Aorta (tissue), 5 donors: ENCODE results near the gene ITPRID2. TPM values are rescaled to one million over a fixed set of nuclear protein-coding genes. Genes with fewer than 3 reads are reported as not detected.

ENCODE experiments used
- ATAC-seq: fragments of 200-7000 bp; cut with Tn5 transposase; one replicate; pipeline ENCODE4 v1.9.1; 2022; ENCODE audit warnings: moderate library complexity; ENCODE audit not compliant: low FRiP score
- DNase-seq, 2 donors: peaks; one replicate each; pipeline ENCODE4 v3.0.0-alpha.2; 2020
- H3K27ac ChIP-seq, 2 donors: one replicate each; pipeline ENCODE4 v1.5.1; 2013; ENCODE audit warnings: low read length in 2 of 2, mild to moderate bottlenecking in 2 of 2, moderate library complexity in 2 of 2, control low read depth in 1 of 2, inconsistent platforms in 1 of 2, low read depth in 1 of 2
- H3K27me3 ChIP-seq, 2 donors: one replicate each; pipeline ENCODE4 v1.6.1; 2013; ENCODE audit warnings: control low read depth in 1 of 2, low read length in 1 of 2, mild to moderate bottlenecking in 1 of 2, moderate library complexity in 1 of 2; ENCODE audit not compliant: insufficient read depth in 2 of 2, control insufficient read depth in 1 of 2
- H3K36me3 ChIP-seq, 2 donors: one replicate each; pipeline ENCODE4 v1.6.1; 2013; ENCODE audit warnings: control low read depth in 1 of 2, low read length in 1 of 2, mild to moderate bottlenecking in 1 of 2; ENCODE audit not compliant: insufficient read depth in 2 of 2, control insufficient read depth in 1 of 2
- H3K4me1 ChIP-seq, 2 donors: one replicate each; pipeline ENCODE4 v1.6.1; 2013; ENCODE audit warnings: low read length in 2 of 2, control low read depth in 1 of 2, mild to moderate bottlenecking in 1 of 2, moderate library complexity in 1 of 2; ENCODE audit not compliant: insufficient read depth in 2 of 2, control insufficient read depth in 1 of 2
- H3K4me3 ChIP-seq, 2 donors: one replicate each; pipeline ENCODE4 v1.5.1; 2013; ENCODE audit warnings: low read length in 2 of 2, control low read depth in 1 of 2, mild to moderate bottlenecking in 1 of 2
- H3K9me3 ChIP-seq: one replicate; pipeline ENCODE4 v1.6.1; 2013; ENCODE audit warnings: mild to moderate bottlenecking, low read length; ENCODE audit not compliant: control insufficient read depth
- WGBS, 2 donors: extraction: QIAGEN DNeasy Blood & Tissue Kit; methylation state at CpG; one replicate each; pipeline ENCODE4 v1.1.7; 2013; 5-methylcytosine and 5-hydroxymethylcytosine counted together
- intact Hi-C, 2 donors: fragments of 100-400 bp; cut with DNase I; formaldehyde crosslinking; loops; one replicate each; pipeline versions ENCODE4 v1.14.2 to v1.15.0; 2022
- polyA plus RNA-seq, 2 donors: library from polyadenylated mRNA; stranded (reverse); fragments of 200-250 nt; gene quantifications; one replicate each; pipeline ENCODE4 v1.2.3, GENCODE V29; 2013
- total RNA-seq, 2 donors: library from RNA; stranded (reverse); fragmentation: NEBNext Ultra II Directional; extraction: Animal tissue kit (Norgen Biotek cat#: 25700); gene quantifications; one replicate each; pipeline ENCODE4 v1.2.1, GENCODE V29; 2021
- donor health status: healthy with polysubstance abuse.
- donor health status: Bipolar disorder and iron deficiency.
- donor health status: DM: no; HTN: no; CAD: no.
- donor health status: DM: no; HTN: no; CAD: no.
- donor health status: DM: yes; HTN: yes; CAD: no.

ITPRID2 gene
- total and polyA plus RNA-seq, 4 donors, result 40.1 to 145 (median 102) TPM

- Histone ChIP-seq H3K4me1 (no peaks in the 10 kb centered on the region), H3K9me3 (no peaks in the 10 kb centered on the region), H3K27me3 (no peaks in the 10 kb centered on the region), H3K36me3 (peaks cover 0 to 2% of the 10 kb centered on the region in 2 donors), H3K27ac (no peak overlapping the region), H3K4me3 (no peak overlapping the region)
- 92 to 94% methylated on average over 5 of the region's 5 CpGs for WGBS, 2 donors
- ATAC-seq (no peak), DNase-seq (no peak)
- intact Hi-C loops, result no loop called here
Observed at GRCh38 chr2:181972431-181973170, 81.1 kb downstream of the ITPRID2 start.

- Histone ChIP-seq H3K4me1 (no peaks in the 10 kb centered on the region), H3K36me3 (peaks cover 0 to 2% of the 10 kb centered on the region in 2 donors), H3K27ac (no peak overlapping the region), H3K4me3 (no peak overlapping the region), H3K9me3 (no peaks in the 10 kb centered on the region), H3K27me3 (no peaks in the 10 kb centered on the region)
- no peak for ATAC-seq
- 70 to 81% methylated on average over 5 of the region's 5 CpGs for WGBS, 2 donors
- DNase-seq, result no peak
- intact Hi-C loops, result no loop called here
Observed at GRCh38 chr2:181973171-181973783, 81.7 kb downstream of the ITPRID2 start.

- no peak overlapping the region for H3K27ac ChIP-seq
- ATAC-seq, result no peak
- H3K9me3 ChIP-seq, result no peaks in the 10 kb centered on the region
- DNase-seq, result no peak
- no peaks in the 10 kb centered on the region for H3K36me3 ChIP-seq
- no peak overlapping the region for H3K4me3 ChIP-seq
- 91 to 92% methylated on average over 5 of the region's 5 CpGs for WGBS, 2 donors
- intact Hi-C loops, result no loop called here
- H3K27me3 ChIP-seq, result no peaks in the 10 kb centered on the region
- no peaks in the 10 kb centered on the region for H3K4me1 ChIP-seq
Observed at GRCh38 chr2:181977661-181978350, 86.3 kb downstream of the ITPRID2 start.

DNA sequence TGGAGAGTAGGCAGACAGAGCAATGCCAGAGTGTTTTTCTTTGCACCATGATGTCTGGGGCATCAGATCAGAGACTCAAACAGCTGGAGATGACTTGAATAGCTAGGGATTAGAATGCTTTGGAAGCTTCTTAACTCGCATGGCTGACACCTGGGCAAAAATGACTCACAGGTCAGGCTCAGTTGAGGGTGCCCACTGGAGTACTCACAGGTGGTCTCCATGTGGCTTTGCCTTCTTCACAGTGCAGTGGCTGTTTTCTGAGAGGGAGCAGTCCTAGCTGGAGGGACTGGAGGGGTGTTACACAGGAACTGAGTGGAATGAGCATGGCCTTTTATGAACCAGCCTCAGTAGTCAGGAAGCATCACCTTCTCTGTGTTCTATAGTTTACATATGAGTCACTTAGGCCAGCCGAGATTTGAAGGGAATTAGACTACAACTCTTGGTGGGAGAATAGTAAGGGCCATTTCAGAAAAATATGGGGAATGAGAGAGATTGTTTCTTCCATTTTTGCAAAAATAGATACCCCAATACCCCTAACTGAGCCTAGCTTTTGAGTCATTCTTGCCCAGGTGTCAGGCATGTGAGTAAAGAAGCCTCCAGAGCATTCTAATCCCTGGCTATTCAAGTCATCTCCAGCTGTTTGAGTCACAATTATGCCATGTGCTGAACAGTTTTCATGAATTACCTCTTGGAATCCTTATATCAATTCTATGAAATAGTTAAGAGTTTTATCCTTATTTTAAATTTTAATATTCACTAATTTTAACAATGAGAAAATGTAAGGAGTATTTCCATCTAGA lies 87.0 kb downstream of the ITPRID2 start:
- no peaks in the 10 kb centered on the region for H3K36me3 ChIP-seq
- no peaks in the 10 kb centered on the region for H3K9me3 ChIP-seq
- H3K27me3 ChIP-seq, result no peaks in the 10 kb centered on the region
- DNase-seq (no peak), ATAC-seq (no peak)
- no peaks in the 10 kb centered on the region for H3K4me1 ChIP-seq
- 85 to 87% methylated on average over 2 of the region's 2 CpGs for WGBS, 2 donors
- no peak overlapping the region for H3K27ac ChIP-seq
- H3K4me3 ChIP-seq, result no peak overlapping the region
- intact Hi-C loops, result no loop called here

Other genes starting within 250 kb of the ITPRID2 start
- not detected for gene CERKL, start 234.6 kb upstream of the ITPRID2 start, total RNA-seq
- under 1 TPM; 0.13 to 0.38 TPM for gene CERKL, start 234.6 kb upstream of the ITPRID2 start, polyA plus RNA-seq
- gene NEUROD1, start 211.2 kb upstream of the ITPRID2 start, total RNA-seq, result not detected
- 1 to 10 TPM in 1 of 2 donors, not detected in 1; 1.5 TPM for gene NEUROD1, start 211.2 kb upstream of the ITPRID2 start, polyA plus RNA-seq
- 1 to 10 TPM in 1 of 2 donors, under 1 TPM in 1; 0.81 to 1.6 TPM for gene PPP1R1C, start 94.1 kb downstream of the ITPRID2 start, total RNA-seq
- 1 to 10 TPM in 1 of 2 donors, under 1 TPM in 1; 0.54 to 1.4 TPM for gene PPP1R1C, start 94.1 kb downstream of the ITPRID2 start, polyA plus RNA-seq